WTC11 (cell line): ENCODE results near the gene GPHA2. TPM values are rescaled to one million over a fixed set of nuclear protein-coding genes. Genes with fewer than 3 reads are reported as not detected.

Experiments used
- ATAC-seq: fragments of 200-7000 bp; cut with Tn5 transposase; 2 replicates; pipeline ENCODE4 v1.10.0; 2021; ENCODE audit warnings: mild to moderate bottlenecking, moderate library complexity
- CTCF ChIA-PET: fragments of 300-600 bp; sonication (Branson Sonifier 250); formaldehyde crosslinking; loops from one replicate; lab custom pipeline; 2021; ENCODE audit warnings: antibody characterized with exemption; lab: Charles Lee
- POLR2A ChIA-PET: fragments of 350-600 bp; sonication (Branson Sonifier 250); formaldehyde crosslinking; loops from one replicate; lab custom pipeline; 2021; ENCODE audit warnings: antibody characterized with exemption; lab: Charles Lee
- DNase-seq: peaks from one replicate; pipeline ENCODE4 v3.0.0; 2021; ENCODE audit warnings: low spot score
- H3K27ac Mint-ChIP-seq: 2 replicates; pipeline ENCODE4 v1.8.0; 2021; ENCODE audit warnings: mixed read lengths
- H3K27me3 Mint-ChIP-seq: 2 replicates; pipeline ENCODE4 v1.8.0; 2021; ENCODE audit warnings: low read depth, mild to moderate bottlenecking, moderate library complexity, mixed read lengths
- H3K36me3 Mint-ChIP-seq: 2 replicates; pipeline ENCODE4 v1.8.0; 2021; ENCODE audit warnings: mixed read lengths
- H3K4me1 Mint-ChIP-seq: 2 replicates; pipeline ENCODE4 v1.8.0; 2022; ENCODE audit warnings: mixed read lengths
- H3K4me3 Mint-ChIP-seq: 2 replicates; pipeline ENCODE4 v1.8.0; 2021; ENCODE audit warnings: mild to moderate bottlenecking, moderate library complexity, mixed read lengths
- H3K9me3 Mint-ChIP-seq: 2 replicates; pipeline ENCODE4 v1.8.0; 2021; ENCODE audit warnings: mixed read lengths
- ZNF317 ChIP-seq: sonication (generic); formaldehyde crosslinking; IDR thresholded peaks from 2 replicates; pipeline ENCODE4 v1.8.1; 2023; ENCODE audit warnings: low read depth, mild to moderate bottlenecking, moderate library complexity, missing genetic modification reagents, borderline replicate concordance
- total RNA-seq: library from RNA; stranded (reverse); gene quantifications from 3 replicates; pipeline ENCODE4 v1.2.3, GENCODE V29; 2021
- TF ChIP-seq, protein P1 (sequence below): sonication (generic); formaldehyde crosslinking; IDR thresholded peaks from 2 replicates; pipeline ENCODE4 v1.8.0; 2023; ENCODE audit warnings: missing genetic modification reagents, mild to moderate bottlenecking, borderline replicate concordance
- TF ChIP-seq, protein P2 (sequence below): fragments of 250-450 bp; sonication (Bioruptor Pico); conservative IDR thresholded peaks from 2 replicates; pipeline ENCODE4 v1.9.0; 2021; ENCODE audit warnings: mild to moderate bottlenecking
- TF ChIP-seq, protein P3 (sequence below): sonication (generic); formaldehyde crosslinking; IDR thresholded peaks from 2 replicates; pipeline ENCODE4 v1.8.0; 2022; ENCODE audit warnings: mild to moderate bottlenecking, missing genetic modification reagents

The GPHA2 gene
- total RNA-seq, 1 experiment from 2014 or later = 1.6 TPM

- TF ChIP-seq, protein P1, sequence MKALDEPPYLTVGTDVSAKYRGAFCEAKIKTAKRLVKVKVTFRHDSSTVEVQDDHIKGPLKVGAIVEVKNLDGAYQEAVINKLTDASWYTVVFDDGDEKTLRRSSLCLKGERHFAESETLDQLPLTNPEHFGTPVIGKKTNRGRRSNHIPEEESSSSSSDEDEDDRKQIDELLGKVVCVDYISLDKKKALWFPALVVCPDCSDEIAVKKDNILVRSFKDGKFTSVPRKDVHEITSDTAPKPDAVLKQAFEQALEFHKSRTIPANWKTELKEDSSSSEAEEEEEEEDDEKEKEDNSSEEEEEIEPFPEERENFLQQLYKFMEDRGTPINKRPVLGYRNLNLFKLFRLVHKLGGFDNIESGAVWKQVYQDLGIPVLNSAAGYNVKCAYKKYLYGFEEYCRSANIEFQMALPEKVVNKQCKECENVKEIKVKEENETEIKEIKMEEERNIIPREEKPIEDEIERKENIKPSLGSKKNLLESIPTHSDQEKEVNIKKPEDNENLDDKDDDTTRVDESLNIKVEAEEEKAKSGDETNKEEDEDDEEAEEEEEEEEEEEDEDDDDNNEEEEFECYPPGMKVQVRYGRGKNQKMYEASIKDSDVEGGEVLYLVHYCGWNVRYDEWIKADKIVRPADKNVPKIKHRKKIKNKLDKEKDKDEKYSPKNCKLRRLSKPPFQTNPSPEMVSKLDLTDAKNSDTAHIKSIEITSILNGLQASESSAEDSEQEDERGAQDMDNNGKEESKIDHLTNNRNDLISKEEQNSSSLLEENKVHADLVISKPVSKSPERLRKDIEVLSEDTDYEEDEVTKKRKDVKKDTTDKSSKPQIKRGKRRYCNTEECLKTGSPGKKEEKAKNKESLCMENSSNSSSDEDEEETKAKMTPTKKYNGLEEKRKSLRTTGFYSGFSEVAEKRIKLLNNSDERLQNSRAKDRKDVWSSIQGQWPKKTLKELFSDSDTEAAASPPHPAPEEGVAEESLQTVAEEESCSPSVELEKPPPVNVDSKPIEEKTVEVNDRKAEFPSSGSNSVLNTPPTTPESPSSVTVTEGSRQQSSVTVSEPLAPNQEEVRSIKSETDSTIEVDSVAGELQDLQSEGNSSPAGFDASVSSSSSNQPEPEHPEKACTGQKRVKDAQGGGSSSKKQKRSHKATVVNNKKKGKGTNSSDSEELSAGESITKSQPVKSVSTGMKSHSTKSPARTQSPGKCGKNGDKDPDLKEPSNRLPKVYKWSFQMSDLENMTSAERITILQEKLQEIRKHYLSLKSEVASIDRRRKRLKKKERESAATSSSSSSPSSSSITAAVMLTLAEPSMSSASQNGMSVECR (CRISPR knock-in tag) = no peak
Observed at GRCh38 chr11:64896448-64897022, 39.2 kb downstream of the GPHA2 start (continued).

DNA sequence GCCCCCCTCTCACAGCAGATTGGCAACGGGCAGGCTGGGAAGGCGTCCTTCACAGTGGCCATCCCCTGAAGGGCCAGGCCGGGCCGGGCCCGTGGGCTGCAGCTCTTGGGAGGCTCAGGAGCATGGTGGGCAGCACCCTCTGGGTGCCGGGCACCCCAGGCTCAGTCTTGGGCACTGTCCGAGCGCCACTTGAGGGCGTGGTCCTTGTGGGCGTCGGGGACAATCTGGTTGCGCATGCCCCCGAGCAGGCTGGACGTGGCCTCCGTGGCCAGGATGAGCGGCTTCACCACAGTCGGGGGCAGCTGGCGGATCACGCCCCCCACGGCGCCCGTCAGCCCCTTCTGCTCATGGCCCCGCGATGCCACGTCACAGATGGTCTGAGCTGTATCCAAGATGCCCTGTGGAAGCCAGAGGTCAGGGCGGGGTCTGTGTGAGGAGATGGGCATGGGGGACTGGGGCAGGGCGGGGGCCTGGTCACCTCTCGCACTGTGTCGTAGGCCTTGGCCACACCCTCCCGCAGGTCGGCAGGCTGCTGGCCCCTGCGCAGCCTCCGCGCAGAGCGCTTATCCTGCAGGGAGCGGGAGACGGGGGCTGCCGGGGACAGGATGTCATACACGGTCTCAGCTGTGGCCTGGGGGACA, 40.8 kb downstream of the GPHA2 start:
- H3K27me3 Mint-ChIP-seq = no peaks in the 10 kb centered on the region
- DNase-seq (no peak), ATAC-seq (no peak)
- POLR2A ChIA-PET = interaction anchor here (0.6 kb wide), 1 partner anchor 15 kb away, joined by 4 read pairs; no protein-coding TSS in a partner anchor
- no peaks in the 10 kb centered on the region for H3K9me3 Mint-ChIP-seq
- no peak overlapping the region for H3K4me3 Mint-ChIP-seq
- TF ChIP-seq, protein P2, sequence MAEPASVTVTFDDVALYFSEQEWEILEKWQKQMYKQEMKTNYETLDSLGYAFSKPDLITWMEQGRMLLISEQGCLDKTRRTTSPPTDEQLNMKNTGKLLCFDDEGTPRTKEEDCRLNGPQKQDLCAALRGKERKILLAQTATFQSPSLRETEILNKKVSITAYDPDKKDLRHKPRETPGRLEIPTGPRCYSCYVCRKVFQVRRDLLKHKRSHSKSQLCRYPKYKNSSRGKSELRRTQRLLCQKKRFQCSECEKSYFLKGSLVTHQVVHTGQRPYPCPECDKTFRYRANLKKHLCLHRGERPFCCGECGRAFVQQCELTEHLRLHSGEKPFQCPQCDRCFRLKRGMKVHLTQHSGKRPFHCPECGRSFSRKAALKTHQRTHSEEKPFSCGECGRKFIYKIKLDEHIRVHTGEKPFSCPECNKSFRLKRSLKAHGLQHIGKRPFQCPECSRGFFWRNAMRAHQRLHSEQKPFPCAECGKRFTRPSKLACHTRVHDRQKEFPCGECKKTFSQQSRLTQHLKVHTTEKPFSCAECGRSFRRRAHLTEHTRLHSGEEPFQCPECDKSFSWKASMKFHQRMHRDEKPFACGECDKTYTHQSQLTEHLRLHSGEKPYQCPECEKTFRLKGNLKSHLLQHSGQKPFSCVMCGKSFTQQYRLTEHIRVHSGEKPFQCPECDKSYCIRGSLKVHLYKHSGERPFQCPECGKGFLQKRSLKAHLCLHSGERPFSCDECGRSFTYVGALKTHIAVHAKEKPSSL = no peak
- TF ChIP-seq, protein P1 (CRISPR knock-in tag) = no peak
- TF ChIP-seq ZNF317 (CRISPR knock-in tag) = no peak
- TF ChIP-seq, protein P3, sequence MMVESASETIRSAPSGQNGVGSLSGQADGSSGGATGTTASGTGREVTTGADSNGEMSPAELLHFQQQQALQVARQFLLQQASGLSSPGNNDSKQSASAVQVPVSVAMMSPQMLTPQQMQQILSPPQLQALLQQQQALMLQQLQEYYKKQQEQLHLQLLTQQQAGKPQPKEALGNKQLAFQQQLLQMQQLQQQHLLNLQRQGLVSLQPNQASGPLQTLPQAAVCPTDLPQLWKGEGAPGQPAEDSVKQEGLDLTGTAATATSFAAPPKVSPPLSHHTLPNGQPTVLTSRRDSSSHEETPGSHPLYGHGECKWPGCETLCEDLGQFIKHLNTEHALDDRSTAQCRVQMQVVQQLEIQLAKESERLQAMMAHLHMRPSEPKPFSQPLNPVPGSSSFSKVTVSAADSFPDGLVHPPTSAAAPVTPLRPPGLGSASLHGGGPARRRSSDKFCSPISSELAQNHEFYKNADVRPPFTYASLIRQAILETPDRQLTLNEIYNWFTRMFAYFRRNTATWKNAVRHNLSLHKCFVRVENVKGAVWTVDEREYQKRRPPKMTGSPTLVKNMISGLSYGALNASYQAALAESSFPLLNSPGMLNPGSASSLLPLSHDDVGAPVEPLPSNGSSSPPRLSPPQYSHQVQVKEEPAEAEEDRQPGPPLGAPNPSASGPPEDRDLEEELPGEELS (CRISPR knock-in tag) = no peak
- H3K36me3 Mint-ChIP-seq = 0 out of 2 replicates have a peak, but pooled peaks cover 3% of the 10 kb centered on the region
- H3K4me1 Mint-ChIP-seq = 0 out of 2 replicates have a peak, but pooled peaks cover 2% of the 10 kb centered on the region
- no peak overlapping the region for H3K27ac Mint-ChIP-seq
- CTCF ChIA-PET = interaction anchor here (1.0 to 22.9 kb wide), 4 partner anchors 30 to 102 kb away, joined by 4 to 372 read pairs (median 4); partner anchors contain the start of genes BATF2, CDC42BPG and GPHA2
